Left lung (tissue), 10 donors: ENCODE data around the gene NTHL1. TPM values are rescaled to one million over a fixed set of nuclear protein-coding genes. Genes with fewer than 3 reads are reported as not detected.
A peak's percentile ranks its signal among the peaks of the same experiment; 100 is the strongest.
"Not testable (repeated sequence)": the region's sequence is repeated elsewhere in the genome, so short reads cannot be mapped to it uniquely, and the experiment has no call there.

Source experiments
- ATAC-seq: fragments of 200-7000 bp; cut with Tn5 transposase; one replicate; pipeline ENCODE4 v1.9.1; 2020; ENCODE audit warnings: moderate library complexity
- DNase-seq, 4 donors: peaks; one replicate each; pipeline ENCODE4 v3.0.0-alpha.2; 2013 to 2020
- H3K27ac ChIP-seq, 2 donors: fragments of 200-600 bp; sonication (generic) in 1 of 2; one replicate each; pipeline versions ENCODE4 v1.5.0 to v1.8.0; 2020 to 2021
- H3K27me3 ChIP-seq, 2 donors: fragments of 200-600 bp; sonication (generic) in 1 of 2; one replicate each; pipeline versions ENCODE4 v1.5.0 to v1.8.0; 2020 to 2021
- H3K36me3 ChIP-seq, 2 donors: fragments of 200-600 bp; sonication (generic) in 1 of 2; one replicate each; pipeline versions ENCODE4 v1.5.0 to v1.8.0; 2020 to 2021
- H3K4me1 ChIP-seq, 2 donors: fragments of 200-600 bp; one replicate each; pipeline ENCODE4 v1.8.0; 2021
- H3K4me3 ChIP-seq, 2 donors: fragments of 200-600 bp; sonication (generic) in 1 of 2; one replicate each; pipeline versions ENCODE4 v1.5.0 to v1.8.0; 2020 to 2021; ENCODE audit warnings: mild to moderate bottlenecking in 1 of 2
- H3K9me3 ChIP-seq, 2 donors: fragments of 200-600 bp; sonication (generic) in 1 of 2; one replicate each; pipeline versions ENCODE4 v1.5.0 to v1.8.0; 2020 to 2021
- CTCF ChIP-seq, 2 donors: fragments of 200-600 bp; sonication (generic) in 1 of 2; IDR thresholded peaks; one replicate each; pipeline versions ENCODE4 v1.5.0 to v1.8.0; 2021; ENCODE audit warnings: antibody characterized with exemption in 2 of 2
- intact Hi-C, 2 donors: fragments of 100-400 bp; cut with DNase I; formaldehyde crosslinking; loops; one replicate each; pipeline versions ENCODE4 v1.11.2 to v1.14.2; 2022
- polyA plus RNA-seq, 6 donors: library from polyadenylated mRNA; unstranded; fragments of 120-200 nt; gene quantifications; one replicate each; pipeline ENCODE4 v1.2.1, GENCODE V29; 2013; ENCODE audit not compliant: insufficient read length in 6 of 6
- total RNA-seq, 2 donors: library from RNA; stranded (reverse); fragmentation: NEBNext Ultra II Directional; extraction: Animal tissue kit (Norgen Biotek cat#: 25700); gene quantifications; one replicate each; pipeline ENCODE4 v1.2.1, GENCODE V29; 2021
- donor health status: DM: no; HTN: yes; CAD: no.
- donor health status: DM: no; HTN: no; CAD: no.

NTHL1 gene
- total and polyA plus RNA-seq, 8 donors, result 19.4 to 30.0 (median 25.8) TPM

- H3K4me1 ChIP-seq, result peaks cover 76 to 93% of the 10 kb centered on the region in 2 donors
- intact Hi-C loops, result no loop called here
- DNase-seq (peak in 1 of 4 donors; percentile 75), ATAC-seq (no peak)
- no peaks in the 10 kb centered on the region for H3K9me3 ChIP-seq
- peak overlapping the region in 1 of 2 donors; percentile 44 for H3K4me3 ChIP-seq
- H3K27ac ChIP-seq, result peak overlapping the region; percentile 85 to 94
- H3K27me3 ChIP-seq, result no peaks in the 10 kb centered on the region
- peaks cover 0 to 21% of the 10 kb centered on the region in 2 donors for H3K36me3 ChIP-seq
- TF ChIP-seq CTCF (IDR thresholded peaks at IDR 0.05), result no peak
Measured at GRCh38 chr16:2036200-2036966, 11.3 kb downstream of the NTHL1 start.

- Histone ChIP-seq H3K4me1 (peaks cover 73 to 85% of the 10 kb centered on the region in 2 donors), H3K27ac (peak overlapping the region; percentile 85 to 94), H3K27me3 (no peaks in the 10 kb centered on the region), H3K4me3 (peak overlapping the region; percentile 14 to 44), H3K36me3 (peaks cover 0 to 28% of the 10 kb centered on the region in 2 donors), H3K9me3 (no peaks in the 10 kb centered on the region)
- intact Hi-C loops, result no loop called here
- TF ChIP-seq CTCF (IDR thresholded peaks at IDR 0.05), result no peak
- peak; percentile 60 to 89 (median 75) for DNase-seq
- ATAC-seq, result peak; percentile 62
Measured at GRCh38 chr16:2035431-2036199, 12.0 kb downstream of the NTHL1 start.

- H3K36me3 ChIP-seq, result peaks cover 0 to 35% of the 10 kb centered on the region in 2 donors
- peak in 2 of 4 donors; percentile 32 to 83 for DNase-seq
- no peaks in the 10 kb centered on the region for H3K9me3 ChIP-seq
- no peak for TF ChIP-seq CTCF (IDR thresholded peaks at IDR 0.05)
- H3K4me1 ChIP-seq, result peaks cover 65 to 80% of the 10 kb centered on the region in 2 donors
- intact Hi-C loops, result no loop called here
- H3K27me3 ChIP-seq, result no peaks in the 10 kb centered on the region
- peak overlapping the region; percentile 14 to 44 for H3K4me3 ChIP-seq
- ATAC-seq, result no peak
- peak overlapping the region; percentile 85 to 94 for H3K27ac ChIP-seq
Measured at GRCh38 chr16:2034696-2035430, 12.8 kb downstream of the NTHL1 start.

GRCh38 chr16:2033909-2034695 lies 13.5 kb downstream of the NTHL1 start:
- peaks cover 57 to 78% of the 10 kb centered on the region in 2 donors for H3K4me1 ChIP-seq
- ATAC-seq, H3K9me3 ChIP-seq, intact Hi-C loops, DNase-seq, H3K27me3 ChIP-seq: not testable (repeated sequence)
- peak overlapping the region; percentile 15 to 53 for H3K4me3 ChIP-seq
- H3K36me3 ChIP-seq, result peaks cover 0 to 38% of the 10 kb centered on the region in 2 donors
- peak overlapping the region; percentile 85 to 89 for H3K27ac ChIP-seq
